K562 (cell line): ENCODE data around the gene EFCAB12. TPM values are rescaled to one million over a fixed set of nuclear protein-coding genes. Genes with fewer than 3 reads are reported as not detected.

Experiments used
- CAMTA2 ChIP-seq: fragments of 250-450 bp; sonication (Bioruptor Pico); conservative IDR thresholded peaks from 2 replicates; pipeline ENCODE4 v1.5.1; 2022
- CREBBP ChIP-seq: IDR thresholded peaks from one replicate; pipeline ENCODE4 v1.6.1; 2012; ENCODE audit warnings: low read depth, mild to moderate bottlenecking, control low read depth, inconsistent platforms, low read length
- ELF2 ChIP-seq: fragments of 250-450 bp; sonication (Bioruptor Pico); IDR thresholded peaks from 2 replicates; pipeline ENCODE4 v1.5.0; 2021; ENCODE audit warnings: mild to moderate bottlenecking
- ETV1 ChIP-seq: fragments of 450-650 bp; conservative IDR thresholded peaks from 2 replicates; pipeline ENCODE4 v1.6.1; 2016; ENCODE audit warnings: missing genetic modification characterization, control low read depth, low read depth, missing compliant biosample characterization
- GATAD2A ChIP-seq: fragments of 450-650 bp; IDR thresholded peaks from 2 replicates; pipeline ENCODE4 v1.6.1; 2017
- HINFP ChIP-seq: fragments of 450-650 bp; conservative IDR thresholded peaks from 2 replicates; pipeline ENCODE4 v1.6.1; 2016; ENCODE audit warnings: missing genetic modification characterization, low read depth, mild to moderate bottlenecking, control low read depth, missing compliant biosample characterization
- IRF2 ChIP-seq: sonication (generic); formaldehyde crosslinking; IDR thresholded peaks from 2 replicates; pipeline ENCODE4 v1.8.1; 2022; ENCODE audit warnings: mild to moderate bottlenecking, missing genetic modification reagents
- LARP7 ChIP-seq: fragments of 450-650 bp; IDR thresholded peaks from 2 replicates; pipeline ENCODE4 v1.6.1; 2016
- NCOA4 ChIP-seq: fragments of 450-650 bp; IDR thresholded peaks from 2 replicates; pipeline ENCODE4 v1.6.1; 2018; ENCODE audit warnings: mild to moderate bottlenecking; ENCODE audit not compliant: partially characterized antibody
- NONO ChIP-seq, 2 experiments: fragments of 200-400 bp in 1 of 2; fragments of 450-650 bp in 1 of 2; formaldehyde crosslinking in 1 of 2; IDR thresholded peaks; 2 replicates each; pipeline ENCODE4 v1.6.1; 2017; ENCODE audit warnings: low read depth in 2 of 2, mild to moderate bottlenecking in 2 of 2, moderate library complexity in 2 of 2, low read length in 1 of 2
- STAT6 ChIP-seq: sonication (generic); formaldehyde crosslinking; IDR thresholded peaks from 2 replicates; pipeline ENCODE4 v1.8.1; 2023; ENCODE audit warnings: mild to moderate bottlenecking, missing genetic modification reagents
- TFAP4 ChIP-seq: sonication (generic); formaldehyde crosslinking; IDR thresholded peaks from 2 replicates; pipeline ENCODE4 v1.8.0; 2022; ENCODE audit warnings: missing genetic modification reagents, mild to moderate bottlenecking, moderate library complexity, borderline replicate concordance
- UBTF ChIP-seq, 2 experiments: IDR thresholded peaks; 2 replicates each; pipeline ENCODE4 v1.6.1; 2012; ENCODE audit warnings: improper control_type of control experiment in 2 of 2, low read depth in 2 of 2, low read length in 2 of 2, borderline replicate concordance in 1 of 2
- ZNF507 ChIP-seq: conservative IDR thresholded peaks from 2 replicates; pipeline ENCODE4 v1.6.1; 2017; ENCODE audit warnings: missing genetic modification characterization, missing compliant biosample characterization
- ZNF668 ChIP-seq: fragments of 250-450 bp; sonication (Bioruptor Pico); IDR thresholded peaks from 2 replicates; pipeline ENCODE4 v1.8.0; 2022; ENCODE audit warnings: mild to moderate bottlenecking, inconsistent platforms
- polyA plus RNA-seq, 8 experiments: library from polyadenylated mRNA; depleted of rRNA in 4 of 8; stranded (reverse) in 5 of 8; unstranded in 3 of 8; fragments of >200 nt; fragmentation: Nextera tagmentation in 2 of 8; fragmentation: Illumina TruSeq in 1 of 8; extraction: Ambion mirVana in 2 of 8; extraction: Trizol in 1 of 8; gene quantifications; 2 replicates each; pipeline versions ENCODE4 v1.2.1 to v1.2.3, GENCODE V29; 2011 to 2014; ENCODE audit warnings: inconsistent platforms in 1 of 8, missing spikeins in 1 of 8
- total RNA-seq, 7 experiments: library from RNA; depleted of rRNA in 6 of 7; stranded (reverse); fragments of >200 nt in 6 of 7; fragmentation: Illumina TruSeq in 2 of 7; extraction: Trizol in 2 of 7; gene quantifications; 2 replicates each; pipeline versions ENCODE4 v1.2.1 to v1.2.3, GENCODE V29; 2011 to 2021; ENCODE audit warnings: low replicate concordance in 1 of 7
- TF ChIP-seq, protein P1 (sequence below): IDR thresholded peaks from 2 replicates; pipeline ENCODE4 v1.6.1; 2011; ENCODE audit not compliant: insufficient read length; ENCODE audit errors: extremely low read depth

Gene EFCAB12
- total and polyA plus RNA-seq, 9 of the 15 experiments (the other 6 are each of a cell fraction or from before 2014, with no cell fraction given): 0.08 to 0.95 (median 0.56) TPM; not detected in 1

DNA sequence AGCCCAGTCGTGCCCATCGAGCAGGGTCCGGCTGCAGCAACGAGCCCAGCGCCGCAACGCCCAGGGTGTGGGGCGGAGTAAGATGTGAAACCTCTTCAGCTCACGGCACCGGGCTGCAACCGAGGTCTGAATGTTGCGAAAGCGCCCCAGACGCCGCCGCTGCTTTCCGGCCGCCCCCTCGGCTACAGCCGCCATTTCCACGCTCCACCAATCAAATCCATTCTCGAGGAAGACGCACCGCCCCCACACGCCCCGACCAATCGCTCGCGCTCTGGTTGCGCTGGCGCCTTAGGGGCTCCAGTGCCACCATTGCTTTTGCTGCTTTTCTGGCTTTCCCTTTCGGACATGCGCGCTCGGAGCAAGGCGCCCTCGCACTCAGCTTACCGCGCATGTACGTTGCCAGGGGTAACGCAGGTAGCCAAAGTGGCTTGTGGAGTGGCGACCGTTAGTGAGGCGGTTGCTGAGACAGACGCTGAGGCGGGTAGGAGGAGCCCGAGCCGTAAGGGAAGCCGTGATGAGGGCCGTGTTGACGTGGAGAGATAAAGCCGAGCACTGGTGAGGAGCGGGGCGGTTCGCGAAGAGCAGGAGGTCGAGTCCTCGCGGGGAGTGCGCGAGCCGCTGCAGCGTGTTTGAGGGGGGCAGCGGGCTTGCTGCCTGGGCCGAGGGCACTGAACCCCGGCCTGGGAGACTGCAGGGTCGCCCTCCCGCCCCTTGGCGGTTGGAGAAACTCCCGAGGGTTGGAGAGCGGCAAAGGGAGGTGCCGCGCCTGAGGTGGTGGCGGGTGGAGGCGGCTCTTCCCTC, 11.6 kb upstream of the EFCAB12 start, which contains the start of the genes IFT122 and MBD4 (continued):
- no peak for TF ChIP-seq ZNF507 (tag)
- TF ChIP-seq ELF2 (CRISPR knock-in tag): no peak
- TF ChIP-seq GATAD2A: no peak
- peak in 1 of 2 experiments; percentile 69; a peak in 1 of 4 replicates for TF ChIP-seq NONO (IDR thresholded peaks at IDR 0.05; ENCODE audit: low read depth in 2 of 2, low read length in 1 of 2)
- no peak for TF ChIP-seq HINFP (tag)
- no peak for TF ChIP-seq IRF2 (CRISPR knock-in tag)
- TF ChIP-seq NCOA4: no peak
- TF ChIP-seq ETV1 (tag): no peak
- no peak for TF ChIP-seq ZNF668 (CRISPR knock-in tag)
- TF ChIP-seq CAMTA2 (CRISPR knock-in tag): 0 out of 2 replicates have a peak, but pooled peaks have one; percentile 27
- TF ChIP-seq CREBBP: no peak
- peak; percentile 65 to 84; a peak in 2 of 4 replicates for TF ChIP-seq UBTF (IDR thresholded peaks at IDR 0.05; ENCODE audit: borderline replicate concordance in 1 of 2, low read depth in 2 of 2, low read length in 2 of 2)
- TF ChIP-seq, protein P1, sequence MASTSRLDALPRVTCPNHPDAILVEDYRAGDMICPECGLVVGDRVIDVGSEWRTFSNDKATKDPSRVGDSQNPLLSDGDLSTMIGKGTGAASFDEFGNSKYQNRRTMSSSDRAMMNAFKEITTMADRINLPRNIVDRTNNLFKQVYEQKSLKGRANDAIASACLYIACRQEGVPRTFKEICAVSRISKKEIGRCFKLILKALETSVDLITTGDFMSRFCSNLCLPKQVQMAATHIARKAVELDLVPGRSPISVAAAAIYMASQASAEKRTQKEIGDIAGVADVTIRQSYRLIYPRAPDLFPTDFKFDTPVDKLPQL: no peak
- TF ChIP-seq TFAP4: peak; percentile 72; the same call in 1 of the 2 replicates
- no peak; the same call in 1 of the 2 replicates for TF ChIP-seq STAT6 (CRISPR knock-in tag)
- TF ChIP-seq LARP7: no peak
